ENCODE measurements around the gene GSC2.

- TF ChIP-seq RAD21 (IDR thresholded peaks at IDR 0.05; ENCODE audit: low read length) (no peak), CTCF (conservative IDR thresholded peaks at IDR 0.05; ENCODE audit: low read depth, low read length) (no peak), RCOR1 (IDR thresholded peaks at IDR 0.05; ENCODE audit: insufficient replicate concordance, low read length) (no peak), RFX5 (IDR thresholded peaks at IDR 0.05; ENCODE audit: low read depth, low read length) (no peak), SMC3 (IDR thresholded peaks at IDR 0.05; ENCODE audit: low read depth, low read length) (no peak), POLR2A (IDR thresholded peaks at IDR 0.05; ENCODE audit: low read depth, low read length) (no peak), BHLHE40 (IDR thresholded peaks at IDR 0.05; ENCODE audit: low read depth, low read length) (no peak), MXI1 (IDR thresholded peaks at IDR 0.05; ENCODE audit: borderline replicate concordance, low read depth, low read length) (no peak), ELK1 (IDR thresholded peaks at IDR 0.05; ENCODE audit: borderline replicate concordance, low read depth, low read length) (no peak), CEBPB (IDR thresholded peaks at IDR 0.05; ENCODE audit: low read depth, low read length) (no peak), NFE2L2 (IDR thresholded peaks at IDR 0.05; ENCODE audit: low read depth, low read length) (no peak)
Measured at GRCh38 chr22:19142394-19142793, 7.7 kb downstream of the GSC2 start.

Measured in IMR-90 (cell line).